Chondrocyte (in vitro differentiated cells): ENCODE data around the gene SHBG. TPM values are rescaled to one million over a fixed set of nuclear protein-coding genes. Genes with fewer than 3 reads are reported as not detected.

Source experiments
- DNase-seq: peaks from one replicate; pipeline ENCODE4 v3.0.0; 2021; ENCODE audit warnings: mixed read lengths, low spot score
- H3K27ac Mint-ChIP-seq: one replicate; pipeline ENCODE4 v1.8.0; 2021; ENCODE audit warnings: mild to moderate bottlenecking, moderate library complexity, mixed read lengths; ENCODE audit not compliant: unreplicated experiment
- H3K27me3 Mint-ChIP-seq: 2 replicates; pipeline ENCODE4 v1.8.0; 2021; ENCODE audit warnings: low read depth, mixed read lengths
- H3K36me3 Mint-ChIP-seq: 2 replicates; pipeline ENCODE4 v1.8.0; 2021; ENCODE audit warnings: low read depth, mixed read lengths
- H3K4me1 Mint-ChIP-seq: 2 replicates; pipeline ENCODE4 v1.8.0; 2021; ENCODE audit warnings: low read depth, mild to moderate bottlenecking, mixed read lengths
- H3K4me3 Mint-ChIP-seq: one replicate; pipeline ENCODE4 v1.8.0; 2021; ENCODE audit warnings: mild to moderate bottlenecking, moderate library complexity, mixed read lengths; ENCODE audit not compliant: unreplicated experiment
- H3K9me3 Mint-ChIP-seq: 2 replicates; pipeline ENCODE4 v1.8.0; 2021; ENCODE audit warnings: low read depth, mixed read lengths
- total RNA-seq: library from RNA; stranded (reverse); gene quantifications from 3 replicates; pipeline ENCODE4 v1.2.1, GENCODE V29; 2021
- TF ChIP-seq, protein P1 (sequence below): fragments of 200-600 bp; sonication (generic); IDR thresholded peaks from 2 replicates; pipeline ENCODE4 v1.5.0; 2021; ENCODE audit warnings: antibody characterized with exemption, mild to moderate bottlenecking, moderate library complexity

The SHBG gene
- total RNA-seq, 1 donor from 2014 or later, result 1.2 TPM

DNA sequence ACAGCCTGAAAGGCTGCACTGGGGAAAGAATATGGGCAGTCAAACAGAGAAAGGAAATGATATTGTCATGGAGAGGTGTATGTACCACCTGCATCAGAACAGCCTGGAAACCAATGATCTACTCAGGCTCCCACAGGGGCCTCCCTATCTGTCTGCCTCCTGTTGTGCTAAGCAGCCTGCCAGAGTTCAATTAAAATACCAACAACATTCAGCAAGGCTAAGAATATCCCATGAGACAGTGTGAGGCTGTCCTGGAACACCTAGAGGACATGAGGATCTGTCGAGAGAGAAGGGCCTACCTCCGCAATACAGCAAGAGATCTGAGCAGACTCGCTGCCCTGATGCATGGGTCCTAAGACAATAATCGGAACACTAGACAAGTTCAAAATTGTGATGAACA is 23.7 kb upstream of the SHBG start:
- H3K4me3 Mint-ChIP-seq, result no peak overlapping the region
- no peaks in the 10 kb centered on the region for H3K27me3 Mint-ChIP-seq
- TF ChIP-seq, protein P1, sequence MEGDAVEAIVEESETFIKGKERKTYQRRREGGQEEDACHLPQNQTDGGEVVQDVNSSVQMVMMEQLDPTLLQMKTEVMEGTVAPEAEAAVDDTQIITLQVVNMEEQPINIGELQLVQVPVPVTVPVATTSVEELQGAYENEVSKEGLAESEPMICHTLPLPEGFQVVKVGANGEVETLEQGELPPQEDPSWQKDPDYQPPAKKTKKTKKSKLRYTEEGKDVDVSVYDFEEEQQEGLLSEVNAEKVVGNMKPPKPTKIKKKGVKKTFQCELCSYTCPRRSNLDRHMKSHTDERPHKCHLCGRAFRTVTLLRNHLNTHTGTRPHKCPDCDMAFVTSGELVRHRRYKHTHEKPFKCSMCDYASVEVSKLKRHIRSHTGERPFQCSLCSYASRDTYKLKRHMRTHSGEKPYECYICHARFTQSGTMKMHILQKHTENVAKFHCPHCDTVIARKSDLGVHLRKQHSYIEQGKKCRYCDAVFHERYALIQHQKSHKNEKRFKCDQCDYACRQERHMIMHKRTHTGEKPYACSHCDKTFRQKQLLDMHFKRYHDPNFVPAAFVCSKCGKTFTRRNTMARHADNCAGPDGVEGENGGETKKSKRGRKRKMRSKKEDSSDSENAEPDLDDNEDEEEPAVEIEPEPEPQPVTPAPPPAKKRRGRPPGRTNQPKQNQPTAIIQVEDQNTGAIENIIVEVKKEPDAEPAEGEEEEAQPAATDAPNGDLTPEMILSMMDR, result no peak
- no peak for DNase-seq
- H3K36me3 Mint-ChIP-seq, result peaks cover 33% of the 10 kb centered on the region
- H3K27ac Mint-ChIP-seq, result no peak overlapping the region
- no peaks in the 10 kb centered on the region for H3K9me3 Mint-ChIP-seq
- H3K4me1 Mint-ChIP-seq, result peaks cover 21% of the 10 kb centered on the region

GRCh38 chr17:7610641-7611040 is 19.3 kb upstream of the SHBG start:
- peaks cover 49% of the 10 kb centered on the region for H3K4me1 Mint-ChIP-seq
- peaks cover 8% of the 10 kb centered on the region for H3K36me3 Mint-ChIP-seq
- TF ChIP-seq, protein P1, result no peak
- no peaks in the 10 kb centered on the region for H3K27me3 Mint-ChIP-seq
- no peaks in the 10 kb centered on the region for H3K9me3 Mint-ChIP-seq
- H3K27ac Mint-ChIP-seq, result no peak overlapping the region
- no peak for DNase-seq
- no peak overlapping the region for H3K4me3 Mint-ChIP-seq

- Mint-ChIP-seq H3K4me1 (peaks cover 43% of the 10 kb centered on the region), H3K27ac (peak overlapping the region; percentile 85), H3K9me3 (no peaks in the 10 kb centered on the region), H3K27me3 (no peaks in the 10 kb centered on the region), H3K4me3 (peak overlapping the region; percentile 83), H3K36me3 (no peaks in the 10 kb centered on the region)
- TF ChIP-seq, protein P1, result no peak
- DNase-seq, result no peak
Observed at GRCh38 chr17:7611635-7612293, 18.2 kb upstream of the SHBG start.

- no peak for DNase-seq
- H3K4me3 Mint-ChIP-seq, result peak overlapping the region; percentile 83
- H3K27me3 Mint-ChIP-seq, result no peaks in the 10 kb centered on the region
- peak overlapping the region; percentile 85 for H3K27ac Mint-ChIP-seq
- TF ChIP-seq, protein P1, result no peak
- H3K9me3 Mint-ChIP-seq, result no peaks in the 10 kb centered on the region
- no peaks in the 10 kb centered on the region for H3K36me3 Mint-ChIP-seq
- peaks cover 43% of the 10 kb centered on the region for H3K4me1 Mint-ChIP-seq
Observed at GRCh38 chr17:7612294-7612640, 17.7 kb upstream of the SHBG start.

DNA sequence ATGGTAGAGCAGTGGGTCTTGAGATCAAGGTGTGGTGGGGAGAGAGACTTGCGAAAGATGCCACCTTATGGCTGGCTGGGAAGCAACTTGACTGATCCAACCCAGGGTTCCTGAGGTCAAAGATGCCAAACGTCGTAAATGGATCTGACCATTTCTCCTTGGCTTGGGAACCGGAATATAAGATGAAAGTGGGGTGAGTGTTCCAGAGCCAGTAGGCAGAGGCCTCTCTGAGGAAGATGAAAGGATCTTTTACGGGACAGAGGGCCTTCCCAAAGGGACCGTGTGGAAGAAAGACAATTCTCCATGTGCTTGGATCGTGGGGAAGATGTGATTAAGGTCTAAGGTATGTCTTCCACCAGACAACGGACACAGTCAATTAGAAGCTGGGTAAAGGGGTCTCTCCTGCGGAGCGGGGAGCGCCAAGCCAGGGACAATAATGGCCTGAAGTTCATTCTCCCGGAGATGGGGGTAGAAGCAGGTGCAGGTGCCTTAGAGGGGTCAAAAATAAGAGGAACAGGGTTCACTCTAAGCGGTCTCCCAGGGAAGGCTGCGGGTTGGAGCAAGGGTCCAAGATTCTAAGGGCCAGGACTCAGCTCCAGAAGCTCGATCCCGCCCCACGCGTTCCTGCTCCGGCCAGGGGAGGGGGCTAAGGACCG is 16.0 kb upstream of the SHBG start:
- TF ChIP-seq, protein P1, result no peak
- Mint-ChIP-seq H3K36me3 (no peaks in the 10 kb centered on the region), H3K27me3 (no peaks in the 10 kb centered on the region), H3K4me3 (peak overlapping the region; percentile 83), H3K9me3 (no peaks in the 10 kb centered on the region), H3K27ac (peak overlapping the region; percentile 86), H3K4me1 (peaks cover 43% of the 10 kb centered on the region)
- no peak for DNase-seq
